ENCODE measurements around the gene OSBPL6.

DNA sequence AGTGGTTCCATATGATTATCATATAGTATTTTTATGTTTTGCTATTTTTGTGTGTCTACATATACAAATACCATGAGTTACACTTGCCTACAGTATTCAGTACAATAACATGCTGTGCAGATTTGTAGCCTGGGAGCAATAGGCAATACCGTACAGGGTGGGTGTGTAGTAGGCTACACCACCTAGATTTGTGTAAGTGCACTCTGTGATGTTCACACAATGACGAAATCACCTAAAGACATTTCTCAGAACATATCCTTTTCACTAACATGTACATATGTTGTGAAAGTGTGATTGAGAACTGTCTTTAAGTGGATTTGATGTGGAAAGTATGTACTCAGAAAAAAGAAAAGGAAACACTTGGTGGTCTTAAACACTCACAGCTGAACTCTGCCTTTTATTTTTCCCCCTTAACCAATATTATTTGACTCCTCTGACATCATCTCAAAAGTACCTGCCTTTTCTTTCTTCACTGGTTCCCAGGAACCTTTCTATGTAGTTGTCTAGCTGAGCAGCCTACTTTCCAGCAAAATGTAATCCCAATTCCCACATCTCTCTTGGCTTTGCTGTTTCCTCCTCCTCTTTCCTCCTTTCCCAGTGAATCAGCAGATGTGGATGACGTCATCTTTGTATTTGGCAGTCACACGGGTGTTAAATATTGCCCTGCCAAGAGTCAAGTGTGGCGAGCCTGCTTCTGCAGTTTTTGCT, 47.7 kb downstream of the OSBPL6 start:
- TF ChIP-seq, protein P1, sequence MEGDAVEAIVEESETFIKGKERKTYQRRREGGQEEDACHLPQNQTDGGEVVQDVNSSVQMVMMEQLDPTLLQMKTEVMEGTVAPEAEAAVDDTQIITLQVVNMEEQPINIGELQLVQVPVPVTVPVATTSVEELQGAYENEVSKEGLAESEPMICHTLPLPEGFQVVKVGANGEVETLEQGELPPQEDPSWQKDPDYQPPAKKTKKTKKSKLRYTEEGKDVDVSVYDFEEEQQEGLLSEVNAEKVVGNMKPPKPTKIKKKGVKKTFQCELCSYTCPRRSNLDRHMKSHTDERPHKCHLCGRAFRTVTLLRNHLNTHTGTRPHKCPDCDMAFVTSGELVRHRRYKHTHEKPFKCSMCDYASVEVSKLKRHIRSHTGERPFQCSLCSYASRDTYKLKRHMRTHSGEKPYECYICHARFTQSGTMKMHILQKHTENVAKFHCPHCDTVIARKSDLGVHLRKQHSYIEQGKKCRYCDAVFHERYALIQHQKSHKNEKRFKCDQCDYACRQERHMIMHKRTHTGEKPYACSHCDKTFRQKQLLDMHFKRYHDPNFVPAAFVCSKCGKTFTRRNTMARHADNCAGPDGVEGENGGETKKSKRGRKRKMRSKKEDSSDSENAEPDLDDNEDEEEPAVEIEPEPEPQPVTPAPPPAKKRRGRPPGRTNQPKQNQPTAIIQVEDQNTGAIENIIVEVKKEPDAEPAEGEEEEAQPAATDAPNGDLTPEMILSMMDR (IDR thresholded peaks at IDR 0.05; ENCODE audit: low read depth, low read length), result no peak
- TF ChIP-seq MYC (IDR thresholded peaks at IDR 0.05; ENCODE audit: low read depth, low read length), result no peak

All from NB4 (cell line).